Renal cortex interstitium (tissue), 15 donors: Measurements from ENCODE around the gene CNDP1. TPM values are rescaled to one million over a fixed set of nuclear protein-coding genes. Genes with fewer than 3 reads are reported as not detected.

Experiments
- DNase-seq, 11 donors: peaks; one replicate each; pipeline ENCODE4 v3.0.0-alpha.2; 2013; ENCODE audit warnings: low read depth in 9 of 11, low spot score in 4 of 11; ENCODE audit errors: extremely low read depth in 1 of 11
- long read RNA-seq, 16 experiments: transcript quantifications; one replicate each; lab custom pipeline, GENCODE V29; 2026
- polyA plus RNA-seq, 3 donors: library from polyadenylated mRNA; unstranded; fragments of 120-200 nt; gene quantifications; one replicate each; pipeline ENCODE4 v1.2.1, GENCODE V29; 2013; ENCODE audit not compliant: insufficient read length in 3 of 3

The CNDP1 gene, protein sequence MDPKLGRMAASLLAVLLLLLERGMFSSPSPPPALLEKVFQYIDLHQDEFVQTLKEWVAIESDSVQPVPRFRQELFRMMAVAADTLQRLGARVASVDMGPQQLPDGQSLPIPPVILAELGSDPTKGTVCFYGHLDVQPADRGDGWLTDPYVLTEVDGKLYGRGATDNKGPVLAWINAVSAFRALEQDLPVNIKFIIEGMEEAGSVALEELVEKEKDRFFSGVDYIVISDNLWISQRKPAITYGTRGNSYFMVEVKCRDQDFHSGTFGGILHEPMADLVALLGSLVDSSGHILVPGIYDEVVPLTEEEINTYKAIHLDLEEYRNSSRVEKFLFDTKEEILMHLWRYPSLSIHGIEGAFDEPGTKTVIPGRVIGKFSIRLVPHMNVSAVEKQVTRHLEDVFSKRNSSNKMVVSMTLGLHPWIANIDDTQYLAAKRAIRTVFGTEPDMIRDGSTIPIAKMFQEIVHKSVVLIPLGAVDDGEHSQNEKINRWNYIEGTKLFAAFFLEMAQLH
- polyA plus RNA-seq: 1 to 10 TPM; 1.2 to 2.0 (median 1.3) TPM
- long read RNA-seq, donor 1: 0 reads
- long read RNA-seq, donor 2, partial matches to known transcripts: 0 of 10 reads
- long read RNA-seq, donor 2, other reads (novel, unspliced or antisense): 10 of 10 reads
- long read RNA-seq, donor 3: 0 reads
- long read RNA-seq, donor 4: 0 reads
- long read RNA-seq, donor 5: 0 reads
- long read RNA-seq, donor 6, partial matches to known transcripts: 34 of 34 reads
- long read RNA-seq, donor 6, other reads (novel, unspliced or antisense): 0 of 34 reads
- long read RNA-seq, donor 7: 0 reads
- long read RNA-seq, donor 8: 0 reads
- long read RNA-seq, donor 9: 0 reads
- long read RNA-seq, donor 10: 0 reads
- long read RNA-seq, donor 11: 0 reads
- long read RNA-seq, donor 12: 0 reads
- long read RNA-seq, donor 13: 0 reads
- long read RNA-seq, donor 14: 0 reads
- long read RNA-seq, donor 15: 0 reads
- long read RNA-seq, donor 16: 0 reads

DNA sequence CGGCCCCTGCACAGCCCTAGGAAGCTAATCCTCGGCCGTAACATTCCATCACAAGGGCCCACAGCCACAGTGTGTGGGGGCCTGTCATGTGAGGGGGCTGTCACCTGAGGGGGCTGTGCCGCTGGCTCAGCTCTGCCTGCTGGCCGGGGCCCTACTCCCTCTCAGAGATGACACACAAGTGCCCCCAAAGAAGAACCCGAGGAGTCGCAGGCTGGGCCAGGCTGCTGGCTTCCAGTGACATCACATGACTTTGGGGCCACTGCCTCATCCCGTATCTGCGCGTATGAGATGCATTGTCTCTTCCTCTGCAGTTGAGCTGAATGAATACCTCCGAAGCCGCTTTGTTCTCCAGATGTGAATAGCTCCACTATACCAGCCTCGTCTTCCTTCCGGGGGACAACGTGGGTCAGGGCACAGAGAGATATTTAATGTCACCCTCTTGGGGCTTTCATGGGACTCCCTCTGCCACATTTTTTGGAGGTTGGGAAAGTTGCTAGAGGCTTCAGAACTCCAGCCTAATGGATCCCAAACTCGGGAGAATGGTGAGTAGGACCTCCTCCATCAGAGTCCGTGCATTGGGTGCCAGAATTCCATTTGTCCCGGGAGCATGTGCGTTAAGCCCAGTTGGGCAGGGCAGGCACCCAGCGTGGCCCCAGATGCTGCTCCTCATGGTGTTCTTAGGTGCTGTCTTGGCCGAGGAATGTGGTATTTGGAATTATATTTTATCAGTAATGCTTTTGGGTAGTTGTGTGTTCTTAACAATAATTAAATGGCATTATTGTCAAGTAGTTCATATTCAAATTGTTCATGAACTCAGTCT is at the start of gene CNDP1:
Gene CNDP1 (plus strand): TSS at position 351 of the 820 bp plus-strand sequence. CDS start 168 bp downstream, at position 519.
- DNase-seq: no peak

DNA sequence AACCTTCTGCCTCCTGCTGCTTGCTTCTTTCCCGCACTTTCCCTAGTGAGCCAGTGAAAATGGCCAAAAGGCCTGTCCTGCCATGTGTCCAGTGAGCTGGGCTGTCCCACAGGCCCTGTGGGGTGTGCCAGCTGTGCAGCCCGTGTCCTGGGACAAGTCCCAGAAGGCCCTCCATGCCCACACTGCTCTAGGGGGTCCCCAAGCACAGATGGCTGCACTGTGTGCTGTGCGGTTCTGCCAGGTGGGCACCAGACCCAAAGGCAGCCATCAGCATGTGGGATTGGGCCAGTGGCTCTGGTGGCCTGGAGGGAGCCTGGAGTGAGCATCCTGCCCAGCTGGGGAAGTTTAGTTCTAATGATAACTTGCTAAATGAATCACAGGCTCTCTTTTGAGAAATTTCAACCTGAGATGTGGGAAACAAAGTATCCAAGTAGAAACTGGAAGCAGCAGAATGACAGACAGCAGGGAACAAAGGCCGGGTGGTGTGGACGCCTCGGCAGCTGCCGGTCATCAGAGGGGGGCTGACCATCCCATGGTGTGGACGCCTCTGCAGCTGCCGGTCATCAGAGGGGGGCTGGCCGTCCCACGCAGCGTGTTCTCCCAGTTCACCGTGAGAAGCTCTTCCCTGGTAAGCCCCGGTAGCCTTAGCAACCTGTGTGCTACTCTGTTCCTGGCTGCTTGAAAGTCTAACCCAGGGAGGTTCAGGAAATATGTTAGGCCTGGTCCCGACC is 48.0 kb upstream of the CNDP1 start:
- DNase-seq: no peak

GRCh38 chr18:74488354-74488753 is 45.9 kb upstream of the CNDP1 start:
- DNase-seq: no peak

DNA sequence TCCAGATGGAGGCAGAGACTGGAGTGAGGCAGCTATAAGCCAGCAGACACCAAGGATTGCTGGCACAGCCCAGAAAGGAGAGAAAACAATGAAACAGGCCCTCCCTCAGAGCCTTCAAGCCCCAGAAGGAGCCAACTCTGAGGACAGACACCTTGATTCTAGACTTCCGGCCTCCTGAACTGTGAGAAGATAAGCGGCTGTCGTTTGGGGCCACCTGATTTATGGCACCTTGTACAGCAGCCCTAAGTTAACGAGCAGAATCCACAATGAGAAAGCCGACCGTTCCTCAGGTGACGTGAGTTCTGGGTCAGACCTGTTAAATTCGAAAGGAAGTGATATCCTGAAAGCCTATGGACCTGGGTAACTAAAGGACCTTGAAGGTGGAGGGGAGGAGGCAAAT is 45.4 kb upstream of the CNDP1 start:
- DNase-seq: no peak

GRCh38 chr18:74489676-74490075 is 44.6 kb upstream of the CNDP1 start:
- peak in 2 of 11 donors; percentile 40 to 58 for DNase-seq

DNA sequence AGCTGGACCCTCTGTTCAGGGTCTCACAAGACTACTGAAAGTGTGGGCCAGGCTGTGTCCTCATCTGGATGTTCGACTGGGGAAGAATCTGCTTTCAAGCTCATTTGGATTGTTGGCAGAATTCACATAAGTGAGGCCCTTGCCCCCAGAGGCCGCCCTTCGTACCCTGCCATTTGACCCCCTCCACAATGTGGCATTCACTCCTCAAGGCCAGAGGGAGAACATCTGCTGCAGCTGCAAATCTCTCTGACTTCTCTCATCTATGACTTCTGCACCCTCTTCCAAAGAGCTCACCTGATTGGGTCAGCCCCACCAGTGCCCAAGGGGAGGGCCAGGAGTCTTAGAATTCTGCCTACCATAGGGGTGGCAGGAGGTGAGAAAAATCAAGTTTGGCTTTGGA is 42.0 kb upstream of the CNDP1 start:
- DNase-seq: no peak

DNA sequence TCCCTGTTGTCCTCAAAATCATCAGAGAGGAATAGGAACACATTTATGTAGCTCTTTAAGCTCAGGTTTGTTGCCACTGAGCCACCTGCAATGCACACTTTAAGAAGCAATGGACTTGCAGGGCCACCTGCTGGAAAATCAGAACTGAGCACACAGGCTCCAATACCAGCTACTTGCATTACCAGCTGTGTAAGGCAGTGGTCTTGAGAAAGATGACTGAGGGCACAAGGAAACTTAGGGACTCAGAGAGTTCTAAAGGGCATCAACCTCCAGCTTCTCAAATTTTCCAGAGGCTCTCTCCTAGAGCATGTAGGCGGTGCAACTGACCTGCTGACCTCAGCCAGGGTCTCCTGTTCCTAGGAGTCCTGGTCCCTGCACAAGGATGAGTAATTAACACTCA is 40.6 kb upstream of the CNDP1 start:
- DNase-seq: peak in 2 of 11 donors; percentile 38 to 57

DNA sequence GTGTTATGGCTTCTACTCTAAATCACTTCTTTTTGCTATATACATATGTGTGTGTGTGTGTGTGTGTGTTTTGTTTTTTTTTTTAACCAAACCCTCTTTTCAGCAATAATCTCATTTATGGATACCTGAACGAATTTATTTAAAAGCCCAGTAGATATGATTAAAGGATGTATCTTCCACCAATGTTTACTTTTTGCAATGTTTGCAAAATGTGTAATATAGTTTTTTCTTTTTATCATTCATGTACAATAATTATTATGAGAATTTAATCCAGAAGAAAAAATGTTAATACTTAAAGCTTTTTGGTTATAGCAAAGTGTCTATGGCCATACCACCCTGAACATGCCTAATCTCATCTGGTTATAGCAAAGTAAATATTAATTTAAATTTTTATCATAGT is 39.8 kb upstream of the CNDP1 start:
- no peak for DNase-seq

DNA sequence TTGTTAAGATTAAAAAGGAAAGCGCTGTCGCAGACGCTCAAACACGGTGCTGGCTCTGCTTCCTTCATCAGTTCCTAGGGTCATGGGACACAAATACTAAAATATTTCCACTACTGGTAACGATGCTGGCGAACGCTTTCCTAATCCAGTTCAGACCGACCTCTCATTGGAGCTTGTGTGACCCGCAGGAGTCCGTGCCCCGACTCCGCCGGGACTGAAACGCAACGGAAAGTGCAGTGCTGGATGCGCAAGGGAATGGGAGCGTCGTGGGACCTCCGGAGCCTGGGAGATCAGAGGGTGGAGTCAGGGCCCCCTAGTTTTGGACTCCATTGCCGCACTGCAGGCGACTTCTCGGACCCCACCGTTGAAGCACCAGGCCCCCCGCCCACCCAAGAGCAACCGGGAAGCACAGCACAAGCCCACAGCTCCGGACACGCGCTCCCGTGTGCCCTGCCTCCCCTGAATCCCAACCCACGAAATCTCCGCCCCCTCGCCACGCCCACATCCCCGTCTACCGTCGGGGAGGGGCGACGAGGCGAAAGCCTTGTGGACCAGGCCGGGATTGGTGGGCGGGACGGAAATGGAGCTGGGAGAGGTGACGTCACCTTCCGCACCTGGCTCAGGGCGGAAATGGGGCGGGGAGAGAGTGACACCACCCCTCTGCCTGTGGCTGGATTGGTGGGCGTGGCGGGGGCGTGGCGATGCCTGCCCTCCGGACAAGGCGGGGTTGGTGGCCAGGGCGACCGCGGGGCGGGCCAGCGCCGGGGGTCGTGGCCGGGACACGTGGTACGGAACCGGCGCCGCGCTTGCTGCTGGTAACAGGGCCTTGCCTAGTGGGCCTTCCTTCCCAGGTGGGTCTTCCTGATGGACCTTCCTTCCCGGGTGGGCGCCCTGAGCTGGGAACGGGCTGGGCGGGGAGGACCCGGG is 38.5 kb upstream of the CNDP1 start, which contains the start of gene CNDP2:
Gene CNDP2 (plus strand): TSS at position 783 of the 927 bp plus-strand sequence. CDS start 3,611 bp downstream, outside the sequence.
- peak; percentile 98 to 100 (median 99) for DNase-seq

DNA sequence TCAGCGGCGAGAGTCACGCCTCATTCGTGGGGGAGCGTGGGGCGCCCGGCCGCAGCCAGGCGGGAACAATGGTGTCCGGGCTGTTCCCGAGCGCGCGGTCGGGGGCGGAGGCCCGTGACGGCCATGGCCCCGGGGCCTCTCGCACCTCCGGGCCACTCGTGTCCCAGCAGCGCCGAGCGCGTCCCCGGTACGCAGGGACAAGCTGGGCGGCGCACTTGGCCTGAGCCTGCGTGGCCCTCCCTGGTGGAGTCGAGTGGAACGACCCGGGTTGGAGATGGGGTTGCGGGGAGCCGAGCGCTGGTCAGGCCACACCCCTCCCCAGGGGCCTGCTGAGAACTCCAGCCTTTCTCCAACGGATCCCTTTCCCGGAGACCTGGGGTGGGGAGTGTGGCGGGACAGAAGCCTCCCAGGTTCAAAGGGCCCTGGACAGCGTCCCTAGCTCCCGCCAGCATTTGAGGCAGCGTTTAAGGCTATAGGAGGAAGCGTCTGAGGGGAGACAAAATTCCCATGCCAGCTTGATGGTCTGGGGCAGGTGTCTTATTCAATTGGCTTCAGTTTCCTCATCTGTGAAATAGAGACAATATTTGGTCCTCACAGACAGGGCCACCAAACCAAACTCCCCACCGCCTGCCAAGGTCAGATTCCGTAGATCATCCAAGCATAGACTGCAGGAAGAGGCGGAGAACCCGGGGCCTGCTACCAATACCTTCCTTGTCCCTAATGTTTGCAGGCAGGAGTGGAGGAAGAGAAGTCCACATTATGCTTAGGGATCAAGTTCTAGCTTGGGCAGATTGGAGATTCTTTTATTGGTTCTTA is 37.6 kb upstream of the CNDP1 start:
- peak in 1 of 11 donors; percentile 30 for DNase-seq

DNA sequence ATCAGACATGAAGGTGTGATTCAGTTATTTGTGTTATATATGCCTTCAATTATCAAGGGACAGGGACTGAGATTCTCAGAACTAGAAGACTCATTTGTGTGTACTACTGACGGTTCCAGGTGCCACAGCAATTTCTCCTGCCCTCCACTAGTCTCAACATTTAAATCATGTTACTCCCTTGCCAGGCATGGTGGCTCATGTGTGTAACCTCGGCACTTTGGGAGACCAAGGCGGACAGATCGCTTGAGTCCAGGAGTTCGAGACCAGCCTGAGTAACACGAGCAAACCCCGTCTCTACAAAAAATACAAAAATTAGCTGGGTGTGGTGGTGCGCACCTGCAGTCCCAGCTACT is 37.0 kb upstream of the CNDP1 start:
- DNase-seq: no peak

DNA sequence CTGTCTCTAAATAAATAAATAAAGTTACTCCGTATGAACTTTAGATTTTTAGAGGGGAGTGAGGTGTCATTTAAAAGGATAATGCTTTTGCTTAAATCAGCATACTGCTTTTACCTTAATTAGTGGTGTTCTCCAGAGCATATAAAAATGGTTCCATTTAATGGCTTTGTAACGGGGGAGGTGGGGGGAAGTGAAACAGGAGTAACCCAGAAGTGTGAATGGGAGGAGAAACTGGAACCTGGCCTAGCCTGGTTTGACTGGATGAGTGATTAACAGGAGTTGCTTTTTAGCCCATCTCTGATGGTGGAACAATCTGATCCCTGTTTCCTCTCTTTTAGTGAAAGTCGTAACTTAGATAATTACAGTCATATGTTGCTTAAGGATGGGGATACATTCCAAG is 36.5 kb upstream of the CNDP1 start:
- DNase-seq: peak in 1 of 11 donors; percentile 43

GRCh38 chr18:74498712-74499627 is 35.3 kb upstream of the CNDP1 start:
- DNase-seq: no peak

GRCh38 chr18:74499633-74500032 is 34.7 kb upstream of the CNDP1 start:
- no peak for DNase-seq

- DNase-seq: no peak
Observed at GRCh38 chr18:74500372-74500771, 33.9 kb upstream of the CNDP1 start.
